ELF-1 (cell line): Measurements from ENCODE around the gene KIRREL3.

Experiments
- DNase-seq: peaks from one replicate; pipeline ENCODE4 v3.0.0-alpha.2; 2016; ENCODE audit warnings: low read depth, low spot score

The KIRREL3 gene

GRCh38 chr11:126489836-126490660 is 510.5 kb downstream of the KIRREL3 start:
- no peak for DNase-seq

DNA sequence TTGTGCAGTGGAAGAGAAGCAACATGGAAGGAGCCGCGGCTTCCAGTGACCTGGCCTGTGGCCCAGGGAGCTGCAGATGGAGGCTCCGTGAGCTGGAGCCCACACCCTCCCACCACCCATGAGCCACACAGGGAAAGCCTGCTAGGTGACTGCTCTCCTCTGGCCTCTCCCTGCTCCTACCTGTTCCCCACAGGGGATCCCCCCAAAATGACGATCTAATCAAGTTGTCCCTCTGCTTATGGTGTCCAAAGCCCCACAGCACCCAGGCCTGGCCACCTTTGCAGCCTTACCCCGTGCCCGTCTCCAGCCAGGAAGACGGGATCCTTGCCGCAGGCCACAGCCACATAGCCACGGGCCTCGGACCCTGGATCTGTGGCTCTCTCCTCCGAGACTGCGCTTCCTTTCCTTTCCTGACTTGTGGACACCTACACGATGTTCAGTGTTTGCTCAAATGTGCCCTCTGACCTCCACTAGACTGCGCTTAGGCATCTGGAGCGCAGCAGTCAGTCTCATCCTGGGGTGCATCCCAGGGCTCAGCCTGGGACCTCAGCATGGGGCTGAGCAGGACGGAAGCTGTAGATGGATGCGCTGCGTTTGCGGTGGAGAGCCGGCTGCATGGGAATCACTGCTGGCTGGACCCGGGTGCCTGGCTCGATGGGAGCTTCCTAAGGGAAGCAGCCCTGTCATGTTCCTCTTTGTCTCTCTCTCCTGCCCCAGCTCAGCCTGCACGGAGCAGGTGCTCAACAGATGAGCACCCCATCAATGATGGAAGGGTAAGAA is 511.8 kb downstream of the KIRREL3 start:
- DNase-seq: no peak

- DNase-seq: no peak
Observed at GRCh38 chr11:126487711-126488110, 512.9 kb downstream of the KIRREL3 start.

DNA sequence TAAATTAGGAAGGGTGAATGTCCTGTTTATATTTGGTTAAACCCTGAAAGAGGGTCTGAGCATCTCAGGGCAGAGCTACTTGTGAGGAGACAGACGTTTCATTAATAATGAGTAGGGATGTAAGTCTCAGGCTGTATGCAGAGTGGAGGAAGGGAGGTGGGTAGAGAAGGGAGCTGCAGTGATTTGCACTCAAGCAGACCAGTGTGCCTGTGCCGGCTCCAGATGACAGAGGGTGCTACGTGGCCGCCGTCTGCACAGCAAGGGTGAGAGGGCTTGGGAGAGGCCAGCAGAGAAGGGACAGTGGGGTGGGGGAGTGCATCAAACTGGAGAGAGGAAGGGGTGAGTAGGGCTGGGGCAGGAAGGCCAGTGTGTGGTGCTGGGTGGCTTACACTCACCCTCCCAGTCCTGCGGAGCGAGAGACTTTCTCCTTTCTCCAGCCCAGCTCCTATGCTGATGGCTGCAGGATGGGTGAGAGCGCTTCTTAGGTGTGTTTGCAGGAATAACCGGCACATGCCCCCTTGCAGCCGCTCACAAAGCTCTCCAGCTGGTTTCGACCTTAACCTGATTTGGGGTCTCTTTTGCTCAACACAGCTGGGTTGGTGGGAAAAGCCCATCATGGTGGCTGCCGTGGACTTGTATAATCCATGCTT is 514.5 kb downstream of the KIRREL3 start:
- no peak for DNase-seq

- DNase-seq: no peak
Observed at GRCh38 chr11:126485021-126485792, 515.4 kb downstream of the KIRREL3 start.

- no peak for DNase-seq
Observed at GRCh38 chr11:126484266-126484665, 516.3 kb downstream of the KIRREL3 start.

GRCh38 chr11:126483621-126484195 is 516.9 kb downstream of the KIRREL3 start:
- no peak for DNase-seq

DNA sequence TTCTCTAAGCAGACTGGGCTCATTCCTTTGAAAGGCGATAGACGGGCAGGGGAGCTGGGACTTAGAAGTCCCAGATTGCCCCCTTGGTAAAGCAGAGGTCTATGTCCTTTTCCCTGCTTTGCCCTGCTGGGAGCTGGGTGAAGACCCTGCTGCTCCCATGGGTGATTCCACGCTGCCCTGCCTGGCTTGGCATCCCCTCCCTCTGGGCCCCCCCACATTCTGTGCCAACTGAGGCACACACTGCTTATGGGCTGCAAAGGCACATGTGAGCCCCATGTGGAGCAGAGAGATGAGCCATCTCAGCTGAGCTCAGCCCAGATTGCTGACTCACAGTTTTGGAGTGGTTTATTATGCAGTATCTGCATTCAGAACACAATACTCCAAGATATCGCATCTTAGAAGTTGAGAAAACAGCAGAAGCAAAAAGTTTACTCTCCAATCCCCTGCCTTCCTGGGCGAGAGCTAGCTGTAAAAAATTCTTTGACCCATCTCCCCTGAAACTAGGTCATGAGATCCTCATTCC is 517.9 kb downstream of the KIRREL3 start:
- no peak for DNase-seq

GRCh38 chr11:126481303-126481680 is 519.3 kb downstream of the KIRREL3 start:
- no peak for DNase-seq

- peak; percentile 92 for DNase-seq
Observed at GRCh38 chr11:126480410-126481302, 519.9 kb downstream of the KIRREL3 start.

- no peak for DNase-seq
Observed at GRCh38 chr11:126480015-126480409, 520.6 kb downstream of the KIRREL3 start.

GRCh38 chr11:126479178-126479930 is 521.2 kb downstream of the KIRREL3 start:
- DNase-seq: no peak

GRCh38 chr11:126478466-126478865 is 522.1 kb downstream of the KIRREL3 start:
- no peak for DNase-seq

GRCh38 chr11:126477535-126478305 is 522.9 kb downstream of the KIRREL3 start:
- DNase-seq: no peak

DNA sequence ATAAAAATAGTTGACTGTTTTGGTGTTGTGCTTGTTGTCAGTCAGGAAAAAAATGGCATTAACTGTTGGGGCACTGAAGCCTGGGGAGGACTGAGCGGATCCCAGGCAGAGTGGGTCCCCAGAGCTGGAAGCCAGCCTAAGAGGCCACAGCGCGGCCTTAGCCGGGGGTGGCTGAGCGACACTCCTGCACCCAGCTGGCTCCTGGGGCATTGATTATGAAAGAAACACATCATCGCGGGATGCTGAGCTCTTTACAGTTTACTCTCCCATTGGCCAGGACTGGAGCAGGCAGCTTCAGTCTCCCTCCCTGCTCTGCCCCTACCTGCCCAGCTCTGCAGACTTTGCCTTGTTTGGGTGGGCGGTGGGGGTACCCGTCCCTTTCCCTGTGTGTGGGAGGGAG is 523.6 kb downstream of the KIRREL3 start:
- DNase-seq: no peak

- DNase-seq: no peak
Observed at GRCh38 chr11:126476266-126476924, 524.2 kb downstream of the KIRREL3 start.

GRCh38 chr11:126475014-126475991 is 525.3 kb downstream of the KIRREL3 start:
- no peak for DNase-seq
